Fibroblast of lung (primary cell): ENCODE measurements around the gene UBE2QL1. TPM values are rescaled to one million over a fixed set of nuclear protein-coding genes. Genes with fewer than 3 reads are reported as not detected.

ENCODE experiments used
- DNase-seq, 2 donors: peaks; one replicate each; pipeline versions ENCODE4 v3.0.0 to v3.0.0-alpha.2; 2010; ENCODE audit warnings: low read depth in 2 of 2
- H2AFZ ChIP-seq: 2 replicates; pipeline ENCODE4 v1.5.1; 2012; ENCODE audit warnings: low read length, control low read depth, inconsistent platforms
- H3K27ac ChIP-seq: 2 replicates; pipeline ENCODE4 v1.5.1; 2011; ENCODE audit warnings: low read length, control low read depth; ENCODE audit not compliant: insufficient read depth
- H3K27me3 ChIP-seq: 2 replicates; pipeline ENCODE4 v1.5.1; 2011; ENCODE audit warnings: mild to moderate bottlenecking, low read length; ENCODE audit not compliant: control insufficient read depth, insufficient read depth
- H3K36me3 ChIP-seq: 2 replicates; pipeline ENCODE4 v1.5.1; 2011; ENCODE audit warnings: low read length; ENCODE audit not compliant: control insufficient read depth, insufficient read depth
- H3K4me1 ChIP-seq: 2 replicates; pipeline ENCODE4 v1.5.1; 2011; ENCODE audit warnings: low read length; ENCODE audit not compliant: control insufficient read depth, insufficient read depth; ENCODE audit errors: extremely low read depth
- H3K4me2 ChIP-seq: 2 replicates; pipeline ENCODE4 v1.5.1; 2011; ENCODE audit warnings: low read length, control low read depth; ENCODE audit not compliant: insufficient read depth; ENCODE audit errors: extremely low read depth
- H3K4me3 ChIP-seq, 4 experiments: fragments of 200-600 bp in 1 of 4; sonication (generic) in 1 of 4; replicated peaks in 1 of 4; 2 replicates each; pipeline ENCODE4 v1.5.1; 2011 to 2016; ENCODE audit warnings: low read length in 4 of 4, low read depth in 3 of 4, mild to moderate bottlenecking in 3 of 4, control low read depth in 2 of 4, inconsistent platforms in 1 of 4, mixed read lengths in 1 of 4; ENCODE audit not compliant: insufficient read depth in 1 of 4; ENCODE audit errors: control extremely low read depth in 1 of 4
- H3K79me2 ChIP-seq: 2 replicates; pipeline ENCODE4 v1.5.1; 2012; ENCODE audit warnings: mild to moderate bottlenecking, low read length, inconsistent platforms; ENCODE audit not compliant: control insufficient read depth, insufficient read depth
- H3K9ac ChIP-seq: 2 replicates; pipeline ENCODE4 v1.5.1; 2011; ENCODE audit warnings: mild to moderate bottlenecking, low read length, control low read depth; ENCODE audit not compliant: insufficient read depth
- H3K9me3 ChIP-seq: 2 replicates; pipeline ENCODE4 v1.5.1; 2012; ENCODE audit warnings: low read depth, low read length; ENCODE audit not compliant: control insufficient read depth, insufficient read depth
- H4K20me1 ChIP-seq: 2 replicates; pipeline ENCODE4 v1.5.1; 2011; ENCODE audit warnings: low read length; ENCODE audit not compliant: control insufficient read depth, insufficient read depth; ENCODE audit errors: extremely low read depth
- EZH2 ChIP-seq: IDR thresholded peaks from 2 replicates; pipeline ENCODE4 v1.5.1; 2012; ENCODE audit warnings: low read length, control low read depth, mild to moderate bottlenecking; ENCODE audit errors: missing control alignments
- polyA plus RNA-seq, 2 donors: library from polyadenylated mRNA; depleted of rRNA in 1 of 2; stranded (reverse) in 1 of 2; unstranded in 1 of 2; fragments of >200 nt; gene quantifications; 2 replicates each; pipeline ENCODE4 v1.2.1, GENCODE V29; 2011 to 2012; ENCODE audit warnings: missing spikeins in 1 of 2
- total RNA-seq: library from RNA; depleted of rRNA; stranded (reverse); fragments of >200 nt; gene quantifications from 2 replicates; pipeline ENCODE4 v1.2.1, GENCODE V29; 2014
- TF ChIP-seq, protein P1 (sequence below), 2 donors: IDR thresholded peaks in 1 of 2; conservative IDR thresholded peaks in 1 of 2; 1 replicate in 1 of 2; 2 replicates in 1 of 2; pipeline ENCODE4 v1.5.1; 2011 to 2012; ENCODE audit warnings: low read length in 2 of 2, control low read depth in 1 of 2, inconsistent platforms in 1 of 2, low read depth in 1 of 2, mild to moderate bottlenecking in 1 of 2

UBE2QL1 gene
- total and polyA plus RNA-seq, 2 donors (not counting 1 experiment from before 2014, with no cell fraction given) = not detected

- H3K9me3 ChIP-seq = no peaks in the 10 kb centered on the region
- TF ChIP-seq, protein P1, sequence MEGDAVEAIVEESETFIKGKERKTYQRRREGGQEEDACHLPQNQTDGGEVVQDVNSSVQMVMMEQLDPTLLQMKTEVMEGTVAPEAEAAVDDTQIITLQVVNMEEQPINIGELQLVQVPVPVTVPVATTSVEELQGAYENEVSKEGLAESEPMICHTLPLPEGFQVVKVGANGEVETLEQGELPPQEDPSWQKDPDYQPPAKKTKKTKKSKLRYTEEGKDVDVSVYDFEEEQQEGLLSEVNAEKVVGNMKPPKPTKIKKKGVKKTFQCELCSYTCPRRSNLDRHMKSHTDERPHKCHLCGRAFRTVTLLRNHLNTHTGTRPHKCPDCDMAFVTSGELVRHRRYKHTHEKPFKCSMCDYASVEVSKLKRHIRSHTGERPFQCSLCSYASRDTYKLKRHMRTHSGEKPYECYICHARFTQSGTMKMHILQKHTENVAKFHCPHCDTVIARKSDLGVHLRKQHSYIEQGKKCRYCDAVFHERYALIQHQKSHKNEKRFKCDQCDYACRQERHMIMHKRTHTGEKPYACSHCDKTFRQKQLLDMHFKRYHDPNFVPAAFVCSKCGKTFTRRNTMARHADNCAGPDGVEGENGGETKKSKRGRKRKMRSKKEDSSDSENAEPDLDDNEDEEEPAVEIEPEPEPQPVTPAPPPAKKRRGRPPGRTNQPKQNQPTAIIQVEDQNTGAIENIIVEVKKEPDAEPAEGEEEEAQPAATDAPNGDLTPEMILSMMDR (conservative IDR thresholded peaks at IDR 0.05 in 1 of 2, IDR thresholded peaks at IDR 0.05 in 1 of 2; ENCODE audit: low read depth in 1 of 2, low read length in 2 of 2) = no peak
- no peak for TF ChIP-seq EZH2
Measured at GRCh38 chr5:6461793-6462650, 13.4 kb downstream of the UBE2QL1 start.

DNA sequence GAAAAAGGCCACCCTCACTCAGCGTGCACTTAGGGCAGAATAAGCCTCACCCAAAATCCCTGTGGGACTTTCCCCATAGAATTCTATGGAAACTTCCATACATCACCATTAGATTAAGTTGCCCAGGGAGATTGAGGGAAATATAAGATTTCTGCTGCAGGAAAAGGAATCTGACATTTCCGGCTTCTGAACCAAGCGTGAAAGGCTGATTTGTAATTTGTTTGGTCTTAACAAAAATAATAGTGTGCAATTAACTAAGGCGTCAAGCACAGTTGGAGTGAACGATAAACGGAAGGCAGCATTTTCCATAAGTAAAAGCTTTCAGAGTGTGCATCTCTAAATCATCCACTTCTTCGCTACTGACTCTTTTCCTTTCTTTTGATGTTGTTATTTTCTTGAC is 14.0 kb downstream of the UBE2QL1 start:
- H2AFZ ChIP-seq = no peak overlapping the region
- no peak overlapping the region for H3K27ac ChIP-seq
- no peak overlapping the region for H3K4me2 ChIP-seq
- no peaks in the 10 kb centered on the region for H4K20me1 ChIP-seq
- H3K36me3 ChIP-seq = no peaks in the 10 kb centered on the region
- H3K79me2 ChIP-seq = no peaks in the 10 kb centered on the region
- H3K4me3 ChIP-seq = no peak overlapping the region
- DNase-seq = no peak
- H3K9ac ChIP-seq = no peak overlapping the region
- H3K4me1 ChIP-seq = no peaks in the 10 kb centered on the region
- no peak for TF ChIP-seq EZH2
- TF ChIP-seq, protein P1 (conservative IDR thresholded peaks at IDR 0.05 in 1 of 2, IDR thresholded peaks at IDR 0.05 in 1 of 2; ENCODE audit: low read depth in 1 of 2, low read length in 2 of 2) = no peak
- no peaks in the 10 kb centered on the region for H3K27me3 ChIP-seq
- H3K9me3 ChIP-seq = no peaks in the 10 kb centered on the region

More at GRCh38 chr5:6461793-6462650, 13.4 kb downstream of the UBE2QL1 start:
- Histone ChIP-seq H3K4me2 (no peak overlapping the region), H3K9ac (no peak overlapping the region), H4K20me1 (no peaks in the 10 kb centered on the region), H3K79me2 (no peaks in the 10 kb centered on the region), H2AFZ (no peak overlapping the region), H3K27ac (no peak overlapping the region), H3K36me3 (no peaks in the 10 kb centered on the region), H3K4me3 (no peak overlapping the region), H3K27me3 (no peaks in the 10 kb centered on the region), H3K4me1 (no peaks in the 10 kb centered on the region)
- DNase-seq = no peak

DNA sequence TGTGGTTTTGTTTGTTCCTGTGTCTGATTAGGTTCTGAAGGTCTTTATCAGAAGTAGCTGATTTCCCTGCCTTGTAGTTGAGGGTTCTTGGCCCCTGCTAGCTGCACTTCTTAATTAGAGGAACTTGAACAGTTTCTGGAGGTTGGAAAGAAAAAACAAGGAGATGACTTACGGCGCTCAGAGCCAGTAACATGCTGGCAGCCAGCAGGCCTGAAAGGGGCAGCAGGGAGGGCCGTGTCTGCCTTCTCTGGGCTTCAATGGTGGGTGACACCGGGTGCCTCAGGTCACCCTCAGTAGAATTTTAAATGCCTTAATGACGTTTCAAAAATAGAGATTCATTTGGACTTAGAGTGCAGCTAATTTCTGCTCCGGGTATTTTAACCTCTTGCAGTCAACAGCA is 15.8 kb downstream of the UBE2QL1 start:
- DNase-seq = no peak
- H3K79me2 ChIP-seq = no peaks in the 10 kb centered on the region
- H3K36me3 ChIP-seq = no peaks in the 10 kb centered on the region
- H3K27me3 ChIP-seq = no peaks in the 10 kb centered on the region
- no peaks in the 10 kb centered on the region for H4K20me1 ChIP-seq
- no peak overlapping the region for H3K27ac ChIP-seq
- no peak overlapping the region for H3K9ac ChIP-seq
- H3K4me2 ChIP-seq = no peak overlapping the region
- H3K9me3 ChIP-seq = no peaks in the 10 kb centered on the region
- no peak overlapping the region for H2AFZ ChIP-seq
- no peak overlapping the region for H3K4me3 ChIP-seq
- no peak for TF ChIP-seq EZH2
- TF ChIP-seq, protein P1 (conservative IDR thresholded peaks at IDR 0.05 in 1 of 2, IDR thresholded peaks at IDR 0.05 in 1 of 2; ENCODE audit: low read depth in 1 of 2, low read length in 2 of 2) = no peak
- H3K4me1 ChIP-seq = no peaks in the 10 kb centered on the region
